Measurements from ENCODE around the gene TVP23C.
"Not testable (repeated sequence)": the region's sequence is repeated elsewhere in the genome, so short reads cannot be mapped to it uniquely, and the experiment has no call there.

TVP23C gene

DNA sequence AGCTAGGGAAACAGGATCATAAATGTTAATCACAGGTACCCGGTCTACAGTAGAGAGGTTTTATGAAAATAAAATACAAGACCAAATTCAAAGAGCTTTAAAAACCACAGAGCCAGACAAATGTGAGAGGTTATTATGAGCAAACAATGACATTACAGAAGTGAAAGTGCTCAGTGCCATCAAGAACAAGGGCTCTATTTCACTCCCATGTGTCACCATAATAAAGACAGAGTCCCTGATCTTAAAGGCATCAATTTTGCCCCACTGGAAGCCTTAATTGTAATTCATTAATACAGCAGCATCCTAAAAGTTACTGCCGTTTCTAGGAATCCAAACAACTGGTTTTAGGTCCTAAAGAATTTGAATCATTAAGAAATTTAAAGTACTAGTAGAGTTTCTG, 52.1 kb downstream of the TVP23C start:
- Histone ChIP-seq H3K4me1 (peaks cover 0 to 65% (median 29%) of the 10 kb centered on the region in 4 donors), H3K9me3 (no peaks in the 10 kb centered on the region), H3K27ac (peak overlapping the region; percentile 79 to 80), H3K27me3 (no peaks in the 10 kb centered on the region), H3K4me3 (no peak overlapping the region), H3K36me3 (peaks cover 0 to 11% (median 8%) of the 10 kb centered on the region in 3 donors)
- TF ChIP-seq, protein P1, sequence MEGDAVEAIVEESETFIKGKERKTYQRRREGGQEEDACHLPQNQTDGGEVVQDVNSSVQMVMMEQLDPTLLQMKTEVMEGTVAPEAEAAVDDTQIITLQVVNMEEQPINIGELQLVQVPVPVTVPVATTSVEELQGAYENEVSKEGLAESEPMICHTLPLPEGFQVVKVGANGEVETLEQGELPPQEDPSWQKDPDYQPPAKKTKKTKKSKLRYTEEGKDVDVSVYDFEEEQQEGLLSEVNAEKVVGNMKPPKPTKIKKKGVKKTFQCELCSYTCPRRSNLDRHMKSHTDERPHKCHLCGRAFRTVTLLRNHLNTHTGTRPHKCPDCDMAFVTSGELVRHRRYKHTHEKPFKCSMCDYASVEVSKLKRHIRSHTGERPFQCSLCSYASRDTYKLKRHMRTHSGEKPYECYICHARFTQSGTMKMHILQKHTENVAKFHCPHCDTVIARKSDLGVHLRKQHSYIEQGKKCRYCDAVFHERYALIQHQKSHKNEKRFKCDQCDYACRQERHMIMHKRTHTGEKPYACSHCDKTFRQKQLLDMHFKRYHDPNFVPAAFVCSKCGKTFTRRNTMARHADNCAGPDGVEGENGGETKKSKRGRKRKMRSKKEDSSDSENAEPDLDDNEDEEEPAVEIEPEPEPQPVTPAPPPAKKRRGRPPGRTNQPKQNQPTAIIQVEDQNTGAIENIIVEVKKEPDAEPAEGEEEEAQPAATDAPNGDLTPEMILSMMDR (IDR thresholded peaks at IDR 0.05): no peak
- intact Hi-C loops (cut with DNase I; ENCODE audit: low total_unique reads): no loop called here
- DNase-seq: no peak

DNA sequence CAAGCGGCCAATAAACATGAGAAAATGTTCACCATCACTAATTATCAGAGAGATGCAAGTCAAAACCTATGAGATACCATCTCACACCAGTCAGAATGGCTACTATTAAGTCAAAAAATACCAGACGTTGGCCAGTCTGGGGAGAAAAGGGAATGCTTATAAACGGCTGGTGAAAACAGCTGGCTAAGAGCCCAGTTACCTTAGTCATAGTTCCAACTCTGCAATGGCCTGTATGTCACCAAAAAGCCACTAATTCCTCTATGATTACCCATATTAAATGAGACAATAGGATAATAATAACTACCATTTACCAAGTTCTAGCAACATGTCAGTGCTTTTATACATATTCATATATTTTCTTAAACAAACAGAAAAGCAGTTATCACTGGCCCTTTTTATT, 52.9 kb downstream of the TVP23C start:
- Histone ChIP-seq H3K27ac (peak overlapping the region; percentile 39 to 80), H3K9me3 (no peaks in the 10 kb centered on the region), H3K4me3 (no peak overlapping the region), H3K36me3 (peaks cover 0 to 8% (median 0%) of the 10 kb centered on the region in 3 donors), H3K27me3 (no peaks in the 10 kb centered on the region), H3K4me1 (peaks cover 0 to 65% (median 29%) of the 10 kb centered on the region in 4 donors)
- no peak for DNase-seq
- intact Hi-C loops (cut with DNase I; ENCODE audit: low total_unique reads): no loop called here
- TF ChIP-seq, protein P1 (IDR thresholded peaks at IDR 0.05): no peak

DNA sequence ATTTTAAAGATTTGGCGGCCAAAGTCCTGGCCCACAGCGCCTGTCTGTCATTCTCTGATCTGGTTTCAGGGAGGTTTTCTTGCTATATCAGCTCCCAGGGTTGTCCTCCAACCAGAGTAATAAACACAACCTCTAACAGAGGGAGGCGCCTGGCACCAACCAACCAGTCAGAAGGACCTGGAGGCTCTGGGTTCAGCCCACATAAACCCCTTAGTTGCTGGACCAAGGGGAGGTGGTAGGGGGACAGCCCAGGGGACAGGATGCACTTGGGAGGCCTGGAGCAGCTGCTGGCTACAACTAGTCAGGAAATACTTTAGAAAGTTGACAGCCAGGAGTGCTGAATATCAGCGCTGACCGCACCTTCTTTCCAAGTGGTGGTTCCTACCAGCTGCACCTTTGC, 54.2 kb downstream of the TVP23C start:
- TF ChIP-seq, protein P1 (IDR thresholded peaks at IDR 0.05): no peak
- intact Hi-C loops (cut with DNase I; ENCODE audit: low total_unique reads): no loop called here
- peaks cover 0 to 59% (median 27%) of the 10 kb centered on the region in 4 donors for H3K4me1 ChIP-seq
- H3K27me3 ChIP-seq: no peaks in the 10 kb centered on the region
- peaks cover 0 to 8% (median 0%) of the 10 kb centered on the region in 3 donors for H3K36me3 ChIP-seq
- H3K4me3 ChIP-seq: no peak overlapping the region
- DNase-seq: no peak
- no peaks in the 10 kb centered on the region for H3K9me3 ChIP-seq
- peak overlapping the region; percentile 39 to 80 for H3K27ac ChIP-seq

DNA sequence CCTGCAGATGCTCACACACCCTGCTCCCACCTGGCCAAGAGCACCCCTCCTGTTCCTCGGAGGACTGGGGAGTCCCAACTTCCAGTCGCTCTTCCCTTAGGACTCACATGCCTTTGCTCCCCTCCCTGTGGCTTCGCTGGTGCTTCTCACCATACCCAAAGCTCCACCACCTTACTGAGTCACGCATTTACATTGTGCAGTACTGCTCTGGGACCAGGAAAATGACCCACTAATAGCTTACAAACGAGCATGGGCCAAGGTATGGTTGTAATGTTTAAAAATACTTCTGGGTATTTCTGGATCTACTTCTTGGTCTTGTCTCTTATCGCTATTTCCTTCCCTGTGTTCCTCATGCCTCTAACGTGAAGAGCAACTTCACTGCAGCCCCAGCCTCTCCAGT, 54.8 kb downstream of the TVP23C start:
- DNase-seq: no peak
- Histone ChIP-seq H3K36me3 (peaks cover 0 to 8% (median 0%) of the 10 kb centered on the region in 3 donors), H3K27me3 (no peaks in the 10 kb centered on the region), H3K4me3 (no peak overlapping the region), H3K27ac (peak overlapping the region; percentile 39 to 80), H3K4me1 (peaks cover 0 to 53% (median 21%) of the 10 kb centered on the region in 4 donors), H3K9me3 (no peaks in the 10 kb centered on the region)
- TF ChIP-seq, protein P1 (IDR thresholded peaks at IDR 0.05): no peak
- intact Hi-C loops (cut with DNase I; ENCODE audit: low total_unique reads): no loop called here

DNA sequence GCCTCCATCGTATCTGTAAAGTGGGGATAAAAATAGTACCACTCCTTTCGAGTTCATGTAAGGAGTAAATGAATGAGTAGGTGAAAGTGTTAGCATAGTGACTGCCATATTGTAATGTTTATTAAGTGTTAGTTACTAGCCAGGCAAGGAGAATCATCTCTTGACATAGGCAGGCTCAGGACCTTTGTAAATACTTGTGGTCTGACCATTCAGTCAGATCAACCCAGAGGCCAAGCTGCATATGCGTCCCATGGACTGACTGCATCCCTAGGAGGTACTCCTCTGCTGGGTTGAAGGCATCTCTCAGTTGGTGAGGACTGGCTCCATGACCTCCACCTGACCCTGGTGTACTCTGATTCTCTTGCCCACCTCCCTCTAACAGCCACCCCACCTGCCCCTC, 55.4 kb downstream of the TVP23C start:
- H3K9me3 ChIP-seq: no peaks in the 10 kb centered on the region
- intact Hi-C loops (cut with DNase I; ENCODE audit: low total_unique reads): no loop called here
- no peak for DNase-seq
- H3K27ac ChIP-seq: peak overlapping the region in 1 of 2 donors; percentile 80
- H3K27me3 ChIP-seq: no peaks in the 10 kb centered on the region
- peaks cover 0 to 8% (median 0%) of the 10 kb centered on the region in 3 donors for H3K36me3 ChIP-seq
- TF ChIP-seq, protein P1 (IDR thresholded peaks at IDR 0.05): no peak
- no peak overlapping the region for H3K4me3 ChIP-seq
- H3K4me1 ChIP-seq: peaks cover 0 to 50% (median 21%) of the 10 kb centered on the region in 4 donors

DNA sequence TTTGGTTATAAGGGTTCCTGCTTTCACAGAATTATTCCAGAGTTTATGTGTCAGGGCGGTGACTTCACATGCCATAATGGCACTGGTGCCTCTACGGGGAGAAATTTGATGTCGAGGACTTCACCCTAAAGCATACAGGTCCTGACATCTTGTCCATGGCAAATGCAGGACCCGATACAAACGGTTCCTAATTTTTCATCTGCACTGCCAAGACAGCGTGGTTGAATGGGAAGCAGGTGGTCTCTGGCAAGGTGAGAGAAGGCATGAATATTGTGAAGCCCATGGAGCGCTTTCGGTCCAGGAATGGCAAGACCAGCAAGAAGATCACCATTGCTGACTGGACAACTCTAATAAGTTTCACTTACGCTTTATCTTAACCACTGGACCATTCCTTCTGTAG, 56.3 kb downstream of the TVP23C start:
- no peaks in the 10 kb centered on the region for H3K27me3 ChIP-seq
- TF ChIP-seq, protein P1 (IDR thresholded peaks at IDR 0.05): no peak
- no peak for DNase-seq
- intact Hi-C loops (cut with DNase I; ENCODE audit: low total_unique reads): no loop called here
- H3K4me3 ChIP-seq: no peak overlapping the region
- H3K36me3 ChIP-seq: peaks cover 0 to 8% (median 0%) of the 10 kb centered on the region in 3 donors
- no peak overlapping the region for H3K27ac ChIP-seq
- H3K9me3 ChIP-seq: no peaks in the 10 kb centered on the region
- H3K4me1 ChIP-seq: peaks cover 3 to 48% (median 21%) of the 10 kb centered on the region in 4 donors

DNA sequence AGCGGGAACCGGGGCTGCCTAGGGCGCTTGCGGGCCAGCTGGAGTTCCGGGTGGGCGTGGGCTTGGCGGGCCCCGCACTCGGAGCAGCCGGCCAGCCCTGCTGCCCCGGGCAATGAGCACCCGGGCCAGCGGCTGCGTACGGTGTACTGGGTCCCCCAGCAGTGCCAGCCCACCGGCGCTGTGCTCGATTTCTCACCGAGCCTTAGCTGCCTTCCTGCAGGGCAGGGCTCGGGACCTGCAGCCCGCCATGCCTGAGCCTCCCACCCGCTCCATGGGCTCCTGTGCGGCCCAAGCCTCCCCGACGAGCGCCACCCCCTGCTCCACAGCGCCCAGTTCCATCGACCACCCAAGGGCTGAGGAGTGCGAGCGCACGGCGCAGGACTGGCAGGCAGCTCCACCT, 57.6 kb downstream of the TVP23C start:
- intact Hi-C loops (cut with DNase I; ENCODE audit: low total_unique reads): not testable (repeated sequence)

More for the DNA sequence above, 57.6 kb downstream of the TVP23C start:
- H3K4me1 ChIP-seq: peaks cover 3 to 43% (median 19%) of the 10 kb centered on the region in 4 donors
- not testable (repeated sequence) for H3K9me3 ChIP-seq, H3K27me3 ChIP-seq, DNase-seq, H3K4me3 ChIP-seq, H3K36me3 ChIP-seq, H3K27ac ChIP-seq

Measured in tibial artery (tissue), 4 donors.